ENCODE results near the gene CLEC4G.

Gene CLEC4G

GRCh38 chr19:7725791-7726190 lies 6.1 kb downstream of the CLEC4G start:
- no peak overlapping the region for H3K4me3 ChIP-seq (ENCODE audit: low read depth, low read length)
- peaks cover 70% of the 10 kb centered on the region for H3K27me3 ChIP-seq (ENCODE audit: control insufficient read depth, insufficient read depth, low read length)
- no peaks in the 10 kb centered on the region for H3K36me3 ChIP-seq (ENCODE audit: control insufficient read depth, insufficient read depth, low read length)
- H3K4me1 ChIP-seq (ENCODE audit: control insufficient read depth, insufficient read depth, low read length), result peaks cover 9% of the 10 kb centered on the region; the same call in 1 of the 2 replicates
- H3K27ac ChIP-seq (ENCODE audit: low read depth, low read length), result no peak overlapping the region
- no peak overlapping the region for H3K9ac ChIP-seq (ENCODE audit: low read length)
- H3K9me3 ChIP-seq (ENCODE audit: control insufficient read depth, insufficient read depth, low read depth, low read length), result no peaks in the 10 kb centered on the region

GRCh38 chr19:7722231-7722651 lies 9.7 kb downstream of the CLEC4G start:
- Histone ChIP-seq H3K27ac (ENCODE audit: low read depth, low read length) (no peak overlapping the region), H3K4me3 (ENCODE audit: low read depth, low read length) (no peak overlapping the region), H3K36me3 (ENCODE audit: control insufficient read depth, insufficient read depth, low read length) (no peaks in the 10 kb centered on the region), H3K4me1 (ENCODE audit: control insufficient read depth, insufficient read depth, low read length) (no peaks in the 10 kb centered on the region), H3K27me3 (ENCODE audit: control insufficient read depth, insufficient read depth, low read length) (peaks cover 42% of the 10 kb centered on the region; the same call in 1 of the 2 replicates), H3K9ac (ENCODE audit: low read length) (no peak overlapping the region), H3K9me3 (ENCODE audit: control insufficient read depth, insufficient read depth, low read depth, low read length) (no peaks in the 10 kb centered on the region)

- no peaks in the 10 kb centered on the region for H3K4me1 ChIP-seq (ENCODE audit: control insufficient read depth, insufficient read depth, low read length)
- H3K36me3 ChIP-seq (ENCODE audit: control insufficient read depth, insufficient read depth, low read length), result no peaks in the 10 kb centered on the region
- no peak overlapping the region for H3K27ac ChIP-seq (ENCODE audit: low read depth, low read length)
- peaks cover 4% of the 10 kb centered on the region; the same call in 1 of the 2 replicates for H3K9me3 ChIP-seq (ENCODE audit: control insufficient read depth, insufficient read depth, low read depth, low read length)
- H3K27me3 ChIP-seq (ENCODE audit: control insufficient read depth, insufficient read depth, low read length), result peaks cover 29% of the 10 kb centered on the region; the same call in 1 of the 2 replicates
- no peak overlapping the region for H3K4me3 ChIP-seq (ENCODE audit: low read depth, low read length)
- H3K9ac ChIP-seq (ENCODE audit: low read length), result no peak overlapping the region
These were observed 11.6 kb downstream of the CLEC4G start for GRCh38 chr19:7720351-7720750.

GRCh38 chr19:7718668-7719067 lies 13.2 kb downstream of the CLEC4G start:
- Histone ChIP-seq H3K4me3 (ENCODE audit: low read depth, low read length) (no peak overlapping the region), H3K9ac (ENCODE audit: low read length) (no peak overlapping the region), H3K9me3 (ENCODE audit: control insufficient read depth, insufficient read depth, low read depth, low read length) (peaks cover 4% of the 10 kb centered on the region; the same call in 1 of the 2 replicates), H3K27ac (ENCODE audit: low read depth, low read length) (no peak overlapping the region), H3K36me3 (ENCODE audit: control insufficient read depth, insufficient read depth, low read length) (no peaks in the 10 kb centered on the region), H3K27me3 (ENCODE audit: control insufficient read depth, insufficient read depth, low read length) (peaks cover 21% of the 10 kb centered on the region; the same call in 1 of the 2 replicates), H3K4me1 (ENCODE audit: control insufficient read depth, insufficient read depth, low read length) (no peaks in the 10 kb centered on the region)

- H3K9me3 ChIP-seq (ENCODE audit: control insufficient read depth, insufficient read depth, low read depth, low read length), result peaks cover 4% of the 10 kb centered on the region; the same call in 1 of the 2 replicates
- no peak overlapping the region for H3K27ac ChIP-seq (ENCODE audit: low read depth, low read length)
- H3K36me3 ChIP-seq (ENCODE audit: control insufficient read depth, insufficient read depth, low read length), result no peaks in the 10 kb centered on the region
- no peak overlapping the region for H3K9ac ChIP-seq (ENCODE audit: low read length)
- peaks cover 8% of the 10 kb centered on the region; the same call in 1 of the 2 replicates for H3K27me3 ChIP-seq (ENCODE audit: control insufficient read depth, insufficient read depth, low read length)
- H3K4me1 ChIP-seq (ENCODE audit: control insufficient read depth, insufficient read depth, low read length), result no peaks in the 10 kb centered on the region
- H3K4me3 ChIP-seq (ENCODE audit: low read depth, low read length), result no peak overlapping the region
These were observed 15.1 kb downstream of the CLEC4G start for GRCh38 chr19:7716762-7717161.

- H3K27me3 ChIP-seq (ENCODE audit: control insufficient read depth, insufficient read depth, low read length), result peaks cover 6% of the 10 kb centered on the region; the same call in 1 of the 2 replicates
These were observed 16.2 kb downstream of the CLEC4G start for GRCh38 chr19:7715671-7716070.

GRCh38 chr19:7710616-7711015 lies 21.3 kb downstream of the CLEC4G start:
- Histone ChIP-seq H3K9ac (ENCODE audit: low read length) (no peak overlapping the region), H3K4me1 (ENCODE audit: control insufficient read depth, insufficient read depth, low read length) (no peaks in the 10 kb centered on the region), H3K4me3 (ENCODE audit: low read depth, low read length) (no peak overlapping the region), H3K27me3 (ENCODE audit: control insufficient read depth, insufficient read depth, low read length) (peaks cover 3% of the 10 kb centered on the region; the same call in 1 of the 2 replicates), H3K9me3 (ENCODE audit: control insufficient read depth, insufficient read depth, low read depth, low read length) (no peaks in the 10 kb centered on the region), H3K27ac (ENCODE audit: low read depth, low read length) (no peak overlapping the region), H3K36me3 (ENCODE audit: control insufficient read depth, insufficient read depth, low read length) (no peaks in the 10 kb centered on the region)

More at GRCh38 chr19:7715671-7716070, 16.2 kb downstream of the CLEC4G start:
- H3K36me3 ChIP-seq (ENCODE audit: control insufficient read depth, insufficient read depth, low read length), result no peaks in the 10 kb centered on the region
- H3K4me3 ChIP-seq (ENCODE audit: low read depth, low read length), result no peak overlapping the region
- no peak overlapping the region for H3K27ac ChIP-seq (ENCODE audit: low read depth, low read length)
- peaks cover 4% of the 10 kb centered on the region; the same call in 1 of the 2 replicates for H3K9me3 ChIP-seq (ENCODE audit: control insufficient read depth, insufficient read depth, low read depth, low read length)
- no peaks in the 10 kb centered on the region for H3K4me1 ChIP-seq (ENCODE audit: control insufficient read depth, insufficient read depth, low read length)
- no peak overlapping the region for H3K9ac ChIP-seq (ENCODE audit: low read length)

GRCh38 chr19:7709932-7710460 lies 21.9 kb downstream of the CLEC4G start:
- Histone ChIP-seq H3K36me3 (ENCODE audit: control insufficient read depth, insufficient read depth, low read length) (no peaks in the 10 kb centered on the region), H3K9ac (ENCODE audit: low read length) (no peak overlapping the region), H3K4me1 (ENCODE audit: control insufficient read depth, insufficient read depth, low read length) (no peaks in the 10 kb centered on the region), H3K9me3 (ENCODE audit: control insufficient read depth, insufficient read depth, low read depth, low read length) (no peaks in the 10 kb centered on the region), H3K27me3 (ENCODE audit: control insufficient read depth, insufficient read depth, low read length) (peaks cover 3% of the 10 kb centered on the region; the same call in 1 of the 2 replicates), H3K27ac (ENCODE audit: low read depth, low read length) (no peak overlapping the region), H3K4me3 (ENCODE audit: low read depth, low read length) (no peak overlapping the region)

GRCh38 chr19:7706955-7707456 lies 24.9 kb downstream of the CLEC4G start:
- Histone ChIP-seq H3K4me1 (ENCODE audit: control insufficient read depth, insufficient read depth, low read length) (no peaks in the 10 kb centered on the region), H3K9ac (ENCODE audit: low read length) (no peak overlapping the region), H3K27ac (ENCODE audit: low read depth, low read length) (no peak overlapping the region), H3K9me3 (ENCODE audit: control insufficient read depth, insufficient read depth, low read depth, low read length) (no peaks in the 10 kb centered on the region), H3K4me3 (ENCODE audit: low read depth, low read length) (no peak overlapping the region), H3K27me3 (ENCODE audit: control insufficient read depth, insufficient read depth, low read length) (peaks cover 15% of the 10 kb centered on the region; the same call in 1 of the 2 replicates), H3K36me3 (ENCODE audit: control insufficient read depth, insufficient read depth, low read length) (no peaks in the 10 kb centered on the region)

GRCh38 chr19:7706188-7706954 lies 25.5 kb downstream of the CLEC4G start:
- Histone ChIP-seq H3K9me3 (ENCODE audit: control insufficient read depth, insufficient read depth, low read depth, low read length) (no peaks in the 10 kb centered on the region), H3K27me3 (ENCODE audit: control insufficient read depth, insufficient read depth, low read length) (peaks cover 15% of the 10 kb centered on the region; the same call in 1 of the 2 replicates), H3K9ac (ENCODE audit: low read length) (no peak overlapping the region), H3K27ac (ENCODE audit: low read depth, low read length) (no peak overlapping the region), H3K4me1 (ENCODE audit: control insufficient read depth, insufficient read depth, low read length) (no peaks in the 10 kb centered on the region), H3K36me3 (ENCODE audit: control insufficient read depth, insufficient read depth, low read length) (no peaks in the 10 kb centered on the region), H3K4me3 (ENCODE audit: low read depth, low read length) (no peak overlapping the region)
